Measurements from ENCODE around the gene C5orf34. TPM values are rescaled to one million over a fixed set of nuclear protein-coding genes. Genes with fewer than 3 reads are reported as not detected.
"Not testable (repeated sequence)": the region's sequence is repeated elsewhere in the genome, so short reads cannot be mapped to it uniquely, and the experiment has no call there.

Gene C5orf34, protein sequence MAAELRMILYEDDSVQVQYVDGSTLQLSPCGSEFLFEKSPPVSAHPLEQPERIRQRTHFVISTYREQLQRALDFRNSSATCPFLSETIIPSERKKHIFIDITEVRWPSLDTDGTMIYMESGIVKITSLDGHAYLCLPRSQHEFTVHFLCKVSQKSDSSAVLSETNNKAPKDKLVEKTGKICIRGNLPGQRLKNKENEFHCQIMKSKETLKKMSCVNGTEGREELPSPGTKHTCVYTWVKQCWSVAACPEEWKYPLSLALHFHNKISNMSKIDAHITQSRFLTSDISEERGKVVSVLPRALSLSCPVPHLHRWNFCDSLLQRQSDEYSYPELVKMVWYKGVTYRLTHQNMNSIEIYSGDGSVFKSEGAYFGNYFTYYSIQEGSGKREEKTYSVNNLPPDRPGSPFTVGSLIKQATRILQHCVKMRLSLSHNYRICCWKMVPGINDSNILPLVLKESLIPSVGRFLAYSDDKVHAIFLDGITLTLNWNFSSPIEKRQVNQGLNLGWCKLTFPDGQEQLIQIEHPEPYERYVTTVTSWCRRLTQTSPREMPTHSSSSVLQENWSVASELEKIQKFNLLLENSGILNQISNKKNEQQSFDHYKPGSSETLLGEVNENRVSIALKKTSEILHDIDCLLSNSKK
- polyA plus RNA-seq (ENCODE audit: insufficient read depth in 1 of 5, insufficient read length in 5 of 5, low replicate concordance in 1 of 5), result 10 to 100 TPM in 1 of 5 donors, 1 to 10 TPM in 4; 4.3 to 11.9 (median 8.1) TPM
- long read RNA-seq, donor 1, partial matches to known transcripts, result 0 of 1 reads
- long read RNA-seq, donor 1, other reads (novel, unspliced or antisense), result 0 of 1 reads
- long read RNA-seq, donor 2, partial matches to known transcripts, result 0 of 1 reads
- long read RNA-seq, donor 2, other reads (novel, unspliced or antisense), result 0 of 1 reads
- long read RNA-seq, donor 3, result 0 reads
- long read RNA-seq, donor 4, result 0 reads
- long read RNA-seq, donor 5, result 0 reads
- long read RNA-seq, donor 6, partial matches to known transcripts, result 0 of 1 reads
- long read RNA-seq, donor 6, other reads (novel, unspliced or antisense), result 0 of 1 reads
- long read RNA-seq, donor 7, result 0 reads
- long read RNA-seq, donor 8, result 0 reads

GRCh38 chr5:43514816-43515677 lies at the start of gene C5orf34:
TSS of gene C5orf34 (minus strand) at chr5:43515148. CDS start at chr5:43509339, 5,809 bp downstream.
- DNase-seq, result peak; percentile 92 to 96

GRCh38 chr5:43564289-43564850 lies 49.4 kb upstream of the C5orf34 start:
- no peak for DNase-seq

DNA sequence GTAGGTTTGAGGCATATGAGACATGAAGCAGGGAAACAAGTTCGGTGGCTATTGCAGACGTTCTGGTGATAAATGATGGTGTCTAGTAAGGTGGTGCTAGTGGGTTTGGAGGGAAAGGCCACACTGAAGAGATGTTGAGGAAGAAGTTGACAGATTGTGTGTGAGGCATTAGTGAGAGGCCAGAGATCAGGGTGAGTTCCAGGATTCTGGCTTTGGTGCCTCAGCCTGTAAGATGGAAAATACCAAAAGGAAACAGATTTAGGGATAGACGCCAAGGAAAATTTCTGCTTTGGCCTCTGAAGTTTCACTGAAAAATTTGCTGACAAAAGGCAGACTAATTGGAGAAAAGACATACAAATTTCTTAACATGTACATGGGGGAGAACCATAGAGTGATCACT lies 48.4 kb upstream of the C5orf34 start:
- DNase-seq, result peak; percentile 25 to 26

- no peak for DNase-seq
These were observed 46.4 kb upstream of the C5orf34 start for GRCh38 chr5:43561356-43561755.

- no peak for DNase-seq
These were observed 45.2 kb upstream of the C5orf34 start for GRCh38 chr5:43560128-43560527.

- peak; percentile 87 to 91 for DNase-seq
These were observed 42.1 kb upstream of the C5orf34 start, which contains the start of gene PAIP1 for GRCh38 chr5:43556857-43557542. TSS of gene PAIP1 (minus strand) at chr5:43557077. CDS start at chr5:43556846, 231 bp downstream.

DNA sequence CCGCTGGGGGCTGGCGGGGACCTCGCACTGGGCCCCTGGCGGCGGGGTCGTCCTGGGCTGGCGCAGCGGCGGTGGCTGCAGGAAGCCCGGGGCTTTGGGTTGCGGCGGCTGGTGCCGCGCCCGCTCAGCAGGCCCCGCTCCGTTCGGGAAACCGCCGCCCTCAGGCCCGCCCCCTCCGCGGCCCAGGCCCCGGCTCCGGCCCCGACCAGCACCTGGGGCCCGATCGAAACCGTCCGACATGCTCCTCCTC lies 41.6 kb upstream of the C5orf34 start:
- DNase-seq, result not testable (repeated sequence)

GRCh38 chr5:43555895-43556606 lies 41.1 kb upstream of the C5orf34 start:
- peak; percentile 55 to 62 for DNase-seq

DNA sequence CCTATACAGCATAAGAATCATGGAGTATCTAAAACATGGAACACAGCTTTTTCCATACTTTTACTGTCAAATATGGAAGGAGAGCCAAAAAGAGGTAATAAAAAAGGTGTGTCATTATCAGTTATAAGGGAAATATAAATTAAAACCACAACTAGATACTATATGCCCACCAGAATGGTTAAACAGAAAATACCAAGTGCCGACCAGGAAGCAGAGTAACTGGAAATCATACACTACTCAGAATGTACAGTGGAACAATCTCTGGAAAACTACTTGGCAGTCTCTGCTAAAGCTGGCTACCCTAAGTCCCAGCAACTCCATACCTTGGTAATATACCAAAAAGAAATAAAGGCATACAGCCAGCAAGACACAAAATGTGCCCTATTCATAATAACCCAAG lies 39.5 kb upstream of the C5orf34 start:
- DNase-seq, result no peak

DNA sequence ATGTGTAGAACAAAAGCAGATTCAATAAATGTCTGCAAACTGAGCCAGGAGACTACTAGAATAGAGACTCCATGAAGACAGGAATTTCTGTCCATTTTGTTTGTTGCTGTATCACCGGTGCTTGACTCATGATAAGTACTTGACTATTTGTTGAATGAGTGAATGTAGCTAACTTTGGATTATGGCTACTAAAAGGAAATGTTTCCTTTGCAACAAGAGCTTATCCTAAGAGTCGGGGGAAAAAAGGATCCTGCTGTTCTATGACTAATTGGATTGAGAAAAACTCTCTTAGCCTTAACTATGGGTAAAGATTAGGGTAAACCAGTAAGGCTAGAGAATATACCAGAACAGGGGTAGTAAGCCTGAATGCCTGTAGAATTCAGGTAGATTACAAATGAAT lies 38.4 kb upstream of the C5orf34 start:
- no peak for DNase-seq

GRCh38 chr5:43551731-43552130 lies 36.8 kb upstream of the C5orf34 start:
- DNase-seq, result no peak

DNA sequence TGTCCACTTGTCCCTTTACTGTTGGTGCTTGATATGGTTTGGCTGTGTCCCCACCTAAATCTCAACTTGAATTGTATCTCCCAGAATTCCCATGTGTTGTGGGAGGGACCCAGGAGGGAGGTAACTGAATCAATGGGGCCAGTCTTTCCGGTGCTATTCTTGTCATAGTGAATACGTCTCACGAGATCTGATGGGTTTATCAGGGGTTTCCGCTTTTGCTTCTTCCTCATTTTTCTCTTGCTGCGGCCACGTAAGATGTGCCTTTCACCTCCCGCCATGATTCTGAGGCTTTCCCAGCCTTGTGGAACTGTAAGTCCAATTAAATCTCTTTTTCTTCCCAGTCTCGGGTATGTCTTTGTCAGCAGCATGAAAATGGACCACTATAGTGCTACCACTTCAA lies 34.3 kb upstream of the C5orf34 start:
- DNase-seq, result not testable (repeated sequence)

- no peak for DNase-seq
These were observed 33.4 kb upstream of the C5orf34 start for GRCh38 chr5:43548358-43548757.

DNA sequence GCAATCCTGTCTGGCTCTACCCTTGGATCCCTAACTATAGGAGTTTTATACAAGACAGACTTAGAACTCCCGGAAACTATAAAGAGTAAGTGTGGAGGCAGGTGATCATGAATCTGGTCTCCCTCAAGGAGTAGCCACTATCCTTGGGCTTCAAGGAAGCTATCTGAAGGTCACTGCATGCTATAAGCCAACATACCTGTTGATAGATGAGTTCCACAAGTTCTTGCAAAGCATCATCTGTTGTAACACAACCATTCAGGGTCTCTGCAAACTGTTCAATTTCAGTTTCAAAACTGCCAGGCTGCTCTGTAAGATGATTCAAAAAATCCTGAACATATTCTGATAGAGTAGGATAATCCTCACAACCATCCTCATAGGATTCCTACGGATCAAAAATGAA lies 32.6 kb upstream of the C5orf34 start:
- DNase-seq, result no peak

- no peak for DNase-seq
These were observed 28.5 kb upstream of the C5orf34 start for GRCh38 chr5:43543434-43543833.

GRCh38 chr5:43540746-43541145 lies 25.8 kb upstream of the C5orf34 start:
- DNase-seq, result no peak

DNA sequence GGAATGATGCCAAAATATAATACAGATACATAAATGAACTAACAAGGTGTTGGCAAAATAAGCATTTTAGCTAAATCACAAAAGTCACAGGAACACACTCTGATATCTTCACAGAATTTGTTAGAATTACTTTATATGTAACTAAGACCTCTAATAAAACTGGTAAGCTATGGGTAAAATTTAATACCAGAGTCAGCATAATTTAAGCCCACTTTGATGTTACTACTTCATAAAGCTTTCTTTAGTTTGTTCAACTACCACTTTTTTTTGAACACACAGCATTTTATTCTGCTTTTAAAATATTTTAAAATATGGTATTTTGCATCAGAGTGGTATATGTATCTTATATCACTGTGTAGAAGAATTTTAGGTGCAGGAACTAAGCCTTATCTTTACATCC lies 22.0 kb upstream of the C5orf34 start:
- DNase-seq, result no peak

- DNase-seq, result no peak
These were observed 18.7 kb upstream of the C5orf34 start for GRCh38 chr5:43533646-43534045.

DNA sequence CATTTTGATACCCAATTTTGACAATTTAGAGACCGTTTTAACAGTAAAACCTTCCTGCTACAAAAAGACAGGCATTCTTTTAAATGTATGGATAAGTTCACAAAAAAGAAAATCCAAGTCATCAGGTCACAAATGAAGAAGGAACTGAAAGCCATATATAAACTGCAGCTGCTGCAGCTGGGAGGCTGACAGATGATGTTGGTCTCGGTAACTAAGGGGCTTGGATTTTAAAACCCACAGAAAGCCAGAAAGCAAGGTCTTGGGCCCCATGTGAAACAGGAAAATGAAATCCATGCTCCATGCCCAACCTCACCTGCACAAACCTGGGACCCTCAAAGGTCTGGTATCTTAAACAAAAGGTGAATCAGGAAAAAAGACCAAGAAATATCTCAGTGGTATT lies 15.7 kb upstream of the C5orf34 start:
- DNase-seq, result no peak

DNA sequence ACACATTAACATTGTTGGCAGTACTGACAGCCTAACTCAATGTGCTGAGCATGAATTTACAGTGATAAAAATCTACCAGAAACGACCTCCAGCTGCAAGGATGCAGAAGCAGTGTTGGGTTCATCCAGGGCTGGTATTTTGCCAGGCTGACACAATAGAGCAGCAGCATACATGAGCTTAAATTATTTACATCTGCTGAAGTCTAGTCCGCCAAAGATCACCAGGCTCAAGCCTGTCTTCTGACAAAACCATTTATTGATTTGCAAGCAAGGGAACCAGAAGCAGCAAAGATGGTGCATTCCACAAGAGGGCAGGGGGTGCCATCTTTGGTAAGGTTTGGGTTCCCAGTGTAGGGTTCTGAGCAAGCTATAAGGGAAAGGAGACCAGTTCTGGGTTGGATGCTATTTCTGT lies 8.7 kb upstream of the C5orf34 start:
- peak in 1 of 2 donors; percentile 31 for DNase-seq

Data from right lung (tissue), 10 donors.